ENCODE data around the gene PLA2G6. TPM values are rescaled to one million over a fixed set of nuclear protein-coding genes. Genes with fewer than 3 reads are reported as not detected.

Gene PLA2G6
- total RNA-seq, 1 experiment from 2014 or later: 36.0 TPM

- Histone ChIP-seq H3K27ac (ENCODE audit: low read depth, low read length) (no peak overlapping the region), H3K9me2 (ENCODE audit: insufficient read depth) (no peaks in the 10 kb centered on the region), H3K79me2 (ENCODE audit: insufficient read depth, low read length) (no peaks in the 10 kb centered on the region), H4K20me1 (ENCODE audit: insufficient read depth) (no peaks in the 10 kb centered on the region), H3K27me3 (ENCODE audit: insufficient read depth, low read length) (no peaks in the 10 kb centered on the region), H3K4me3 (replicated peaks in 1 of 2; ENCODE audit: low read depth in 1 of 2, low read length in 2 of 2) (no peak overlapping the region), H2AFZ (ENCODE audit: low read depth, low read length, poor library complexity, severe bottlenecking) (no peak overlapping the region), H3K36me3 (ENCODE audit: control insufficient read depth in 1 of 2, insufficient read depth in 2 of 2, low read length in 2 of 2) (no peaks in the 10 kb centered on the region), H3K9ac (ENCODE audit: low read length) (no peak overlapping the region), H3K4me1 (ENCODE audit: control insufficient read depth in 1 of 2, insufficient read depth in 2 of 2, low read length in 2 of 2) (peaks cover 6 to 19% of the 10 kb centered on the region in 2 experiments), H3K9me3 (ENCODE audit: control insufficient read depth in 1 of 2, insufficient read depth in 1 of 2, low read depth in 1 of 2, low read length in 2 of 2) (no peaks in the 10 kb centered on the region), H3K4me2 (ENCODE audit: low read length) (no peak overlapping the region)
- intact Hi-C loops (cut with micrococcal nuclease): no loop called here
- DNase-seq (ENCODE audit: low read depth, low spot score) (no peak), ATAC-seq (no peak)
- no peak for TF ChIP-seq EGR1 (IDR thresholded peaks at IDR 0.05; ENCODE audit: low read depth)
- TF ChIP-seq EZH2 (IDR thresholded peaks at IDR 0.05): no peak
- TF ChIP-seq, protein P1, sequence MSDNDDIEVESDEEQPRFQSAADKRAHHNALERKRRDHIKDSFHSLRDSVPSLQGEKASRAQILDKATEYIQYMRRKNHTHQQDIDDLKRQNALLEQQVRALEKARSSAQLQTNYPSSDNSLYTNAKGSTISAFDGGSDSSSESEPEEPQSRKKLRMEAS (IDR thresholded peaks at IDR 0.05): no peak
- TF ChIP-seq, protein P2, sequence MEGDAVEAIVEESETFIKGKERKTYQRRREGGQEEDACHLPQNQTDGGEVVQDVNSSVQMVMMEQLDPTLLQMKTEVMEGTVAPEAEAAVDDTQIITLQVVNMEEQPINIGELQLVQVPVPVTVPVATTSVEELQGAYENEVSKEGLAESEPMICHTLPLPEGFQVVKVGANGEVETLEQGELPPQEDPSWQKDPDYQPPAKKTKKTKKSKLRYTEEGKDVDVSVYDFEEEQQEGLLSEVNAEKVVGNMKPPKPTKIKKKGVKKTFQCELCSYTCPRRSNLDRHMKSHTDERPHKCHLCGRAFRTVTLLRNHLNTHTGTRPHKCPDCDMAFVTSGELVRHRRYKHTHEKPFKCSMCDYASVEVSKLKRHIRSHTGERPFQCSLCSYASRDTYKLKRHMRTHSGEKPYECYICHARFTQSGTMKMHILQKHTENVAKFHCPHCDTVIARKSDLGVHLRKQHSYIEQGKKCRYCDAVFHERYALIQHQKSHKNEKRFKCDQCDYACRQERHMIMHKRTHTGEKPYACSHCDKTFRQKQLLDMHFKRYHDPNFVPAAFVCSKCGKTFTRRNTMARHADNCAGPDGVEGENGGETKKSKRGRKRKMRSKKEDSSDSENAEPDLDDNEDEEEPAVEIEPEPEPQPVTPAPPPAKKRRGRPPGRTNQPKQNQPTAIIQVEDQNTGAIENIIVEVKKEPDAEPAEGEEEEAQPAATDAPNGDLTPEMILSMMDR (IDR thresholded peaks at IDR 0.05 in 2 of 3, conservative IDR thresholded peaks at IDR 0.05 in 1 of 3; ENCODE audit: borderline replicate concordance in 1 of 3, insufficient read depth in 1 of 3, low read depth in 2 of 3, low read length in 2 of 3): no peak
- no peak for TF ChIP-seq ZFX (IDR thresholded peaks at IDR 0.05)
- TF ChIP-seq, protein P3, sequence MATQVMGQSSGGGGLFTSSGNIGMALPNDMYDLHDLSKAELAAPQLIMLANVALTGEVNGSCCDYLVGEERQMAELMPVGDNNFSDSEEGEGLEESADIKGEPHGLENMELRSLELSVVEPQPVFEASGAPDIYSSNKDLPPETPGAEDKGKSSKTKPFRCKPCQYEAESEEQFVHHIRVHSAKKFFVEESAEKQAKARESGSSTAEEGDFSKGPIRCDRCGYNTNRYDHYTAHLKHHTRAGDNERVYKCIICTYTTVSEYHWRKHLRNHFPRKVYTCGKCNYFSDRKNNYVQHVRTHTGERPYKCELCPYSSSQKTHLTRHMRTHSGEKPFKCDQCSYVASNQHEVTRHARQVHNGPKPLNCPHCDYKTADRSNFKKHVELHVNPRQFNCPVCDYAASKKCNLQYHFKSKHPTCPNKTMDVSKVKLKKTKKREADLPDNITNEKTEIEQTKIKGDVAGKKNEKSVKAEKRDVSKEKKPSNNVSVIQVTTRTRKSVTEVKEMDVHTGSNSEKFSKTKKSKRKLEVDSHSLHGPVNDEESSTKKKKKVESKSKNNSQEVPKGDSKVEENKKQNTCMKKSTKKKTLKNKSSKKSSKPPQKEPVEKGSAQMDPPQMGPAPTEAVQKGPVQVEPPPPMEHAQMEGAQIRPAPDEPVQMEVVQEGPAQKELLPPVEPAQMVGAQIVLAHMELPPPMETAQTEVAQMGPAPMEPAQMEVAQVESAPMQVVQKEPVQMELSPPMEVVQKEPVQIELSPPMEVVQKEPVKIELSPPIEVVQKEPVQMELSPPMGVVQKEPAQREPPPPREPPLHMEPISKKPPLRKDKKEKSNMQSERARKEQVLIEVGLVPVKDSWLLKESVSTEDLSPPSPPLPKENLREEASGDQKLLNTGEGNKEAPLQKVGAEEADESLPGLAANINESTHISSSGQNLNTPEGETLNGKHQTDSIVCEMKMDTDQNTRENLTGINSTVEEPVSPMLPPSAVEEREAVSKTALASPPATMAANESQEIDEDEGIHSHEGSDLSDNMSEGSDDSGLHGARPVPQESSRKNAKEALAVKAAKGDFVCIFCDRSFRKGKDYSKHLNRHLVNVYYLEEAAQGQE (IDR thresholded peaks at IDR 0.05; ENCODE audit: low read depth): no peak
- TF ChIP-seq SP1 (IDR thresholded peaks at IDR 0.05; ENCODE audit: low read depth): no peak
- TF ChIP-seq, protein P4, sequence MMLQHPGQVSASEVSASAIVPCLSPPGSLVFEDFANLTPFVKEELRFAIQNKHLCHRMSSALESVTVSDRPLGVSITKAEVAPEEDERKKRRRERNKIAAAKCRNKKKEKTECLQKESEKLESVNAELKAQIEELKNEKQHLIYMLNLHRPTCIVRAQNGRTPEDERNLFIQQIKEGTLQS (IDR thresholded peaks at IDR 0.05): no peak
- no peak for TF ChIP-seq ELF1 (IDR thresholded peaks at IDR 0.05; ENCODE audit: borderline replicate concordance, low read depth)
- no peak for TF ChIP-seq RAD21 (IDR thresholded peaks at IDR 0.05; ENCODE audit: low read depth)
- no peak for TF ChIP-seq SRF (IDR thresholded peaks at IDR 0.05; ENCODE audit: low read depth)
- TF ChIP-seq SIN3A (IDR thresholded peaks at IDR 0.05; ENCODE audit: low read depth): no peak
- TF ChIP-seq POLR2AphosphoS5 (IDR thresholded peaks at IDR 0.05; ENCODE audit: low read depth, low read length): no peak
- TF ChIP-seq EZH2phosphoT487 (IDR thresholded peaks at IDR 0.05; ENCODE audit: borderline replicate concordance): no peak
- no peak for TF ChIP-seq ZNF274 (IDR thresholded peaks at IDR 0.05; ENCODE audit: low read depth, low read length)
- no peak for TF ChIP-seq CBX3 (IDR thresholded peaks at IDR 0.05; ENCODE audit: low read depth)
- no peak for TF ChIP-seq CEBPB (IDR thresholded peaks at IDR 0.05; ENCODE audit: low read depth)
- POLR2A ChIA-PET: no interaction called here
- CTCF ChIA-PET: no interaction called here
- RAD21 ChIA-PET (ENCODE audit: low non-redundant PET in 1 of 2, low total read pairs in 2 of 2, uncharacterized antibody in 2 of 2, unreplicated experiment in 2 of 2): no interaction called here
- BruUV-seq (replicated peaks): no TSS peak
Measured at GRCh38 chr22:38196791-38197419, 15.3 kb upstream of the PLA2G6 start.
